ENCODE results near the gene AHCYL1. TPM values are rescaled to one million over a fixed set of nuclear protein-coding genes. Genes with fewer than 3 reads are reported as not detected.
A peak's percentile ranks its signal among the peaks of the same experiment; 100 is the strongest.

AHCYL1 gene
- total and polyA plus RNA-seq, 7 donors, result 42.6 to 76.7 (median 58.2) TPM

DNA sequence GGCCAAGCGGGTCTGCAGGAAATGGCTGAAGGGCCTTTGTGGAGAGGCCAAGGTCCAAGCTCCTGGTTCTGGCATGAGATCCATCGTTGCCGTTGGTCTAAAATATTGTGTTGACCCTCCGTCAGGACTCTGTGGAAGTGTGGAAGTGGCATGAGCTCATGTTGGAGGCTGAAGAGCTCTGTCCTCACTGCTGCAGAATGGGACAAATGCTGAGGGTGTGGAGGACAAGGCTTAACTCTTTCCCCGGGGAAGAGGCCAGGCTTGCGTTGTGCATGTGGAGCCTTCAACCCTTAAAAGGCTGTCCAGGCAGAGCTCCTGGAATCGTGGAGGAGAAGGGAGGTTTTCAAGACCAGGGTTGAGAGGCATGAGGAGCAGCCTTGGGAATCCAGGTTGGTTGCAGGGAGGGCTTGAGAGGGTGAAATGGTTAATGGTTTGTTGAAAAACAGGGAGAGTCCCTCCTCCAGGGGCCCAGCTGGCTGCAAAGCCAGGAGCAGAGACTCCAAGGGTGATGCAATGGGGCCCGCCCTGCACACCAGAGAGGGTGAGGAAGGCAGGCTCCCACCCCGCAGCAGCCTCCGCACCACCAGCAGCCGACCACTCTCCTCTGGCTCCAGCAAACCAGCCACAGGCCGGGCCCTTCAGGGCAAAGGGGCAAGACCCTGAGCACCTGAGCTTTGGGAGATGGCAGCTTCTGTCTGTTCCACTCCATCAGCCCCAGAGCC lies 6.7 kb upstream of the AHCYL1 start:
- TF ChIP-seq, protein P1, sequence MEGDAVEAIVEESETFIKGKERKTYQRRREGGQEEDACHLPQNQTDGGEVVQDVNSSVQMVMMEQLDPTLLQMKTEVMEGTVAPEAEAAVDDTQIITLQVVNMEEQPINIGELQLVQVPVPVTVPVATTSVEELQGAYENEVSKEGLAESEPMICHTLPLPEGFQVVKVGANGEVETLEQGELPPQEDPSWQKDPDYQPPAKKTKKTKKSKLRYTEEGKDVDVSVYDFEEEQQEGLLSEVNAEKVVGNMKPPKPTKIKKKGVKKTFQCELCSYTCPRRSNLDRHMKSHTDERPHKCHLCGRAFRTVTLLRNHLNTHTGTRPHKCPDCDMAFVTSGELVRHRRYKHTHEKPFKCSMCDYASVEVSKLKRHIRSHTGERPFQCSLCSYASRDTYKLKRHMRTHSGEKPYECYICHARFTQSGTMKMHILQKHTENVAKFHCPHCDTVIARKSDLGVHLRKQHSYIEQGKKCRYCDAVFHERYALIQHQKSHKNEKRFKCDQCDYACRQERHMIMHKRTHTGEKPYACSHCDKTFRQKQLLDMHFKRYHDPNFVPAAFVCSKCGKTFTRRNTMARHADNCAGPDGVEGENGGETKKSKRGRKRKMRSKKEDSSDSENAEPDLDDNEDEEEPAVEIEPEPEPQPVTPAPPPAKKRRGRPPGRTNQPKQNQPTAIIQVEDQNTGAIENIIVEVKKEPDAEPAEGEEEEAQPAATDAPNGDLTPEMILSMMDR (IDR thresholded peaks at IDR 0.05), result no peak
- TF ChIP-seq POLR2AphosphoS5 (IDR thresholded peaks at IDR 0.05) (no peak), POLR2A (IDR thresholded peaks at IDR 0.05) (no peak), EP300 (IDR thresholded peaks at IDR 0.05) (no peak)
- Histone ChIP-seq H3K36me3 (no peaks in the 10 kb centered on the region), H3K4me3 (no peak overlapping the region), H3K9me3 (no peaks in the 10 kb centered on the region), H3K27me3 (no peaks in the 10 kb centered on the region), H3K27ac (peak overlapping the region in 1 of 4 donors; percentile 52), H3K4me1 (peaks cover 0 to 24% (median 19%) of the 10 kb centered on the region in 4 donors)
- intact Hi-C loops (cut with DNase I), result no loop called here
- WGBS, 2 donors, result 87 to 93% methylated on average over 12 of the region's 12 CpGs
- no peak for DNase-seq

DNA sequence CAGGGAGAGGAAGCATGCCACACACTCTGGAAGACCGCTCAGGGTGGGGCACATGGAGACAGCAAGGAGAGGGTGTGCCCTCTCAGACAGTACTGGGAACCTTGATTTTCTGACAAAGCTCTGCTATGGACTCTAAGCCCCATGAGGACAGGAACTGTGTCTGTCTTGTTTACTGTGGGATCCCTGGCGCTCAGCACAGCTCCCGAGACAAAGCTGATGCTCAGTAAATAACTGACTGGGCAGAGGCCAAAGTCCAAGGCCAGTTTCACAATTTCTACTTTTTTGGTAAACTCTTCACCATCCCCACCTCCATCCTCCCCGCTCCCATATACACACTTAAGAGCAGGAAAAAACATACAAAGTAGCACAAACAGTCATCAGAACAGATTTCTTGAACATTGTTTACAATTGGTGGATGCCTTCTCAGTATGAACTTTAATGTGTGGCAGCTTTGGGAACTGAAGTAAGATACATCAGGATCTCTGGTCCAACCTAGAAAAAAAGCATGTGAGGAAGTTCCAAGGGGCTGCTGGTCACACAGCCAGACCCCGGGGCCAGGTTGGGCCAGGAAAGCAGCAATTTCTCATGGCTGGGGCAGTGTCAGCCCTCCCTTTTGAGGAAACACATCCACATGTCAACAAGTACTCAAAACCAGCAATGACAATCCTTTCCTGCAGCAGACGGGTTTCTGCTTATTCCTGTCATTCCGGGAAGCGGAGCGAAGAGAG lies 5.6 kb upstream of the AHCYL1 start:
- Histone ChIP-seq H3K4me3 (no peak overlapping the region), H3K9me3 (no peaks in the 10 kb centered on the region), H3K36me3 (no peaks in the 10 kb centered on the region), H3K27me3 (no peaks in the 10 kb centered on the region), H3K27ac (peak overlapping the region in 2 of 4 donors; percentile 39 to 52), H3K4me1 (peaks cover 0 to 25% (median 22%) of the 10 kb centered on the region in 4 donors)
- no peak for DNase-seq
- 64 to 72% methylated on average over 9 of the region's 9 CpGs for WGBS, 2 donors
- TF ChIP-seq EP300 (IDR thresholded peaks at IDR 0.05), result no peak
- TF ChIP-seq POLR2AphosphoS5 (IDR thresholded peaks at IDR 0.05), result no peak
- no peak for TF ChIP-seq POLR2A (IDR thresholded peaks at IDR 0.05)
- TF ChIP-seq, protein P1 (IDR thresholded peaks at IDR 0.05), result no peak
- intact Hi-C loops (cut with DNase I), result no loop called here

DNA sequence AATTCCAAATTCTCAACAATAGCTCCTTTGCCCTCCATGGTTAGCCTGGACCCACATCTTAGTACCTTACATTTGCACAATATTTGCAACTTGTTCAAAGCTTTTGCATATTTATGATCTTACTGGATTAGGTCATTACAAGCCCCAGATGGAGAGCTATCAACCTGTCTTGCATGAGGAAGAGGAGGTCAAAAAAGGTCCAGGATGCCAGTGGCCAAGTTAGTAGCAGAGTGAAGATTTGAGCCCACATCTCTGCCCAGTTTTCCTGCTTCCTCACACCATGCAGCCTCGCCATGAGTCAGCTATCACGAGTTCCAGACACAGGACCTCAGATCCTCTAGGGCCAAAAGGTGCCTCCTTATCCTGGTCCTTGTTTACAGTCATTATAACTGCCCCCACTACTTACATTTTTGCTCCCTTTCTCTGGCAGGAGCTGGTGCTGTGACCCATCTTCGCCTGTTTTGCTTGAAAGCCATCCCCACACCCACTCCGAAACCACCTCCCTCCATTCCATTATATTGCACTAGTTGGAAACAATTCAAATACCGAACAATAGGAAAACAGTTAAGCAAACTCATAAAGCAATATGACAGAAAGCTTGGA lies 5.0 kb upstream of the AHCYL1 start:
- H3K9me3 ChIP-seq, result no peaks in the 10 kb centered on the region
- peak in 1 of 4 donors; percentile 18 for TF ChIP-seq POLR2AphosphoS5 (IDR thresholded peaks at IDR 0.05)
- TF ChIP-seq EP300 (IDR thresholded peaks at IDR 0.05), result no peak
- no peak overlapping the region for H3K4me3 ChIP-seq
- H3K27ac ChIP-seq, result peak overlapping the region in 2 of 4 donors; percentile 39 to 52
- H3K36me3 ChIP-seq, result no peaks in the 10 kb centered on the region
- no peaks in the 10 kb centered on the region for H3K27me3 ChIP-seq
- 17 to 42% methylated on average over 5 of the region's 5 CpGs for WGBS, 2 donors
- DNase-seq, result no peak
- intact Hi-C loops (cut with DNase I), result loop anchor here (5.0 kb wide), 3 partner anchors 67 to 337 kb away; partner anchors contain the start of gene CSF1
- peaks cover 0 to 30% (median 25%) of the 10 kb centered on the region in 4 donors for H3K4me1 ChIP-seq

DNA sequence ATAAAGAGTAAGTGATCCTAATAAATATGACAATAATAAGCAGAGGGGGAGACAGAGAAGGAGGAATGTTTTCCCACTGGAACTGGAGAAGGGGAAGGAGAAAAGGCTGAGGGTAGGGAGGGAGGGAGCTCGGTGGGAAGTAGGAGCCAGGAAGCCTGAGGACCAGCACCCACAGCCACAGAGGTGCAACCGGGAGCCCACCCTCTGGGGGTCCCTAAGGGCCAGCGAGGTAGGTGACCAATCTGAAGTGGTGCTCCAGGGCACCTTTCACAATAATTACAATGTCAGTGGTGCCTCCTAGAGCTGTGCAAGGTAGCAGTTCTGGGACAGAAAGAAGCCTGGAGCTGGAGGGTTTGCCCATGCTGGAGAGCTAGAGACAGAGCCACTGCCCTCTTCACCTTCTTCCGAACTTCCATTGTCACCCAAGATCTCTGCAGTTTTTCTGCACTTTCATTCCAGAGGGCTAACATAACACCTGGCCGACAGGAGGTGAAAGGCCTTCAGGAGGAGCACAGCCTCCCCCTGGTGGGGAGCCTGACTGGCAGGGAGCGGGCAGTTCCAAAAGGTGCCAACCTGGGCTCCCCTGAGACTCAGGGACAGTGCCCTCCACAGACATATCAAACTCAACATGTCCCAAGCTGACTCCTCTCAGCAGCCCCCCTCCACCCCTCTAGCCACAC lies 4.1 kb upstream of the AHCYL1 start:
- no peak for TF ChIP-seq POLR2AphosphoS5 (IDR thresholded peaks at IDR 0.05)
- TF ChIP-seq EP300 (IDR thresholded peaks at IDR 0.05), result no peak
- TF ChIP-seq, protein P1 (IDR thresholded peaks at IDR 0.05), result peak; percentile 18 to 66 (median 54)
- TF ChIP-seq POLR2A (IDR thresholded peaks at IDR 0.05), result no peak
- Histone ChIP-seq H3K4me3 (no peak overlapping the region), H3K9me3 (no peaks in the 10 kb centered on the region), H3K4me1 (peaks cover 0 to 30% (median 26%) of the 10 kb centered on the region in 4 donors), H3K27ac (peak overlapping the region in 2 of 4 donors; percentile 1 to 39), H3K36me3 (no peaks in the 10 kb centered on the region), H3K27me3 (no peaks in the 10 kb centered on the region)
- intact Hi-C loops (cut with DNase I), result loop anchor here (5.0 kb wide), 3 partner anchors 68 to 338 kb away; partner anchors contain the start of gene CSF1
- DNase-seq, result no peak
- 19 to 58% methylated on average over 6 of the region's 6 CpGs for WGBS, 2 donors

Data from sigmoid colon (tissue), 7 donors.